Measurements from ENCODE around the gene HDDC2. TPM values are rescaled to one million over a fixed set of nuclear protein-coding genes. Genes with fewer than 3 reads are reported as not detected.

Gene HDDC2
- polyA plus RNA-seq, 3 donors: 24.4 to 59.9 (median 42.6) TPM

GRCh38 chr6:125248136-125248535 lies 53.6 kb downstream of the HDDC2 start:
- Histone ChIP-seq H3K9ac (ENCODE audit: insufficient read depth, low read length, poor library complexity, severe bottlenecking) (no peak overlapping the region), H3K79me2 (ENCODE audit: insufficient read depth, low read length) (no peaks in the 10 kb centered on the region), H4K20me1 (ENCODE audit: insufficient read depth, low read length) (no peaks in the 10 kb centered on the region), H2AFZ (ENCODE audit: insufficient read depth, low read depth, low read length, poor library complexity, severe bottlenecking) (no peak overlapping the region), H3K4me1 (ENCODE audit: control insufficient read depth in 1 of 2, insufficient read depth in 2 of 2, low read length in 2 of 2) (no peaks in the 10 kb centered on the region), H3K4me3 (replicated peaks in 1 of 3; ENCODE audit: low read depth in 2 of 3, low read length in 3 of 3) (no peak overlapping the region), H3K27ac (ENCODE audit: low read depth in 1 of 2, low read length in 2 of 2) (no peak overlapping the region), H3K36me3 (replicated peaks in 1 of 2; ENCODE audit: control insufficient read depth in 1 of 2, insufficient read depth in 2 of 2, low read length in 2 of 2) (no peaks in the 10 kb centered on the region), H3K4me2 (replicated peaks; ENCODE audit: extremely low read depth, low read length, poor library complexity, severe bottlenecking) (no peak overlapping the region), H3K9me3 (replicated peaks in 1 of 2; ENCODE audit: control insufficient read depth in 1 of 2, insufficient read depth in 1 of 2, low read length in 2 of 2) (no peaks in the 10 kb centered on the region), H3K27me3 (ENCODE audit: control insufficient read depth in 2 of 2, insufficient read depth in 2 of 2, low read length in 2 of 2) (no peaks in the 10 kb centered on the region)
- no peak overlapping the region for H3K27ac Mint-ChIP-seq
- no peak for DNase-seq
- H3K36me3 Mint-ChIP-seq: no peaks in the 10 kb centered on the region
- intact Hi-C loops (cut with micrococcal nuclease): no loop called here
- no peaks in the 10 kb centered on the region for H3K4me1 Mint-ChIP-seq
- no peak for TF ChIP-seq CTCF (IDR thresholded peaks at IDR 0.05)
- peaks cover 0 to 13% (median 2%) of the 10 kb centered on the region in 7 donors for H3K9me3 Mint-ChIP-seq
- no peak overlapping the region for H3K4me3 Mint-ChIP-seq
- peaks cover 0 to 3% (median 2%) of the 10 kb centered on the region in 3 donors for H3K27me3 Mint-ChIP-seq (ENCODE audit: low read depth in 3 of 3)
- 100% methylated on average over 4 of the region's 7 CpGs for WGBS (ENCODE audit: insufficient coverage)

- H3K4me3 Mint-ChIP-seq: no peak overlapping the region
- H3K9me3 Mint-ChIP-seq: peaks cover 3 to 16% (median 8%) of the 10 kb centered on the region in 7 donors
- no peaks in the 10 kb centered on the region for H4K20me1 ChIP-seq (ENCODE audit: insufficient read depth, low read length)
- H3K27me3 ChIP-seq (ENCODE audit: control insufficient read depth in 2 of 2, insufficient read depth in 2 of 2, low read length in 2 of 2): no peaks in the 10 kb centered on the region
- no peak overlapping the region for H3K9ac ChIP-seq (ENCODE audit: insufficient read depth, low read length, poor library complexity, severe bottlenecking)
- DNase-seq: no peak
- no peak overlapping the region for H3K27ac Mint-ChIP-seq
- H3K4me1 Mint-ChIP-seq: no peaks in the 10 kb centered on the region
- TF ChIP-seq CTCF (IDR thresholded peaks at IDR 0.05): no peak
- no peaks in the 10 kb centered on the region for H3K4me1 ChIP-seq (ENCODE audit: control insufficient read depth in 1 of 2, insufficient read depth in 2 of 2, low read length in 2 of 2)
- no peak overlapping the region for H3K27ac ChIP-seq (ENCODE audit: low read depth in 1 of 2, low read length in 2 of 2)
- H3K4me2 ChIP-seq (replicated peaks; ENCODE audit: extremely low read depth, low read length, poor library complexity, severe bottlenecking): no peak overlapping the region
- H3K9me3 ChIP-seq (replicated peaks in 1 of 2; ENCODE audit: control insufficient read depth in 1 of 2, insufficient read depth in 1 of 2, low read length in 2 of 2): no peaks in the 10 kb centered on the region
- H2AFZ ChIP-seq (ENCODE audit: insufficient read depth, low read depth, low read length, poor library complexity, severe bottlenecking): no peak overlapping the region
- H3K27me3 Mint-ChIP-seq (ENCODE audit: low read depth in 3 of 3): peaks cover 0 to 2% (median 0%) of the 10 kb centered on the region in 3 donors
- no peak overlapping the region for H3K4me3 ChIP-seq (replicated peaks in 1 of 3; ENCODE audit: low read depth in 2 of 3, low read length in 3 of 3)
- H3K79me2 ChIP-seq (ENCODE audit: insufficient read depth, low read length): no peaks in the 10 kb centered on the region
- intact Hi-C loops (cut with micrococcal nuclease): no loop called here
- no peaks in the 10 kb centered on the region for H3K36me3 ChIP-seq (replicated peaks in 1 of 2; ENCODE audit: control insufficient read depth in 1 of 2, insufficient read depth in 2 of 2, low read length in 2 of 2)
- no peaks in the 10 kb centered on the region for H3K36me3 Mint-ChIP-seq
Measured at GRCh38 chr6:125246566-125246965, 55.2 kb downstream of the HDDC2 start.
